Activated CD4-positive, alpha-beta T cell treated with anti-CD3 and anti-CD28 coated beads, Interleukin-10, Interleukin-2, amounts not matched to agents 100 ng/mL and 50 ng/mL, durations not matched to agents 16 hours and 8 hours (primary cell): ENCODE data around the gene EFNA4.

ENCODE experiments used
- DNase-seq: peaks from one replicate; pipeline ENCODE4 v3.0.0-alpha.2; 2020

EFNA4 gene

DNA sequence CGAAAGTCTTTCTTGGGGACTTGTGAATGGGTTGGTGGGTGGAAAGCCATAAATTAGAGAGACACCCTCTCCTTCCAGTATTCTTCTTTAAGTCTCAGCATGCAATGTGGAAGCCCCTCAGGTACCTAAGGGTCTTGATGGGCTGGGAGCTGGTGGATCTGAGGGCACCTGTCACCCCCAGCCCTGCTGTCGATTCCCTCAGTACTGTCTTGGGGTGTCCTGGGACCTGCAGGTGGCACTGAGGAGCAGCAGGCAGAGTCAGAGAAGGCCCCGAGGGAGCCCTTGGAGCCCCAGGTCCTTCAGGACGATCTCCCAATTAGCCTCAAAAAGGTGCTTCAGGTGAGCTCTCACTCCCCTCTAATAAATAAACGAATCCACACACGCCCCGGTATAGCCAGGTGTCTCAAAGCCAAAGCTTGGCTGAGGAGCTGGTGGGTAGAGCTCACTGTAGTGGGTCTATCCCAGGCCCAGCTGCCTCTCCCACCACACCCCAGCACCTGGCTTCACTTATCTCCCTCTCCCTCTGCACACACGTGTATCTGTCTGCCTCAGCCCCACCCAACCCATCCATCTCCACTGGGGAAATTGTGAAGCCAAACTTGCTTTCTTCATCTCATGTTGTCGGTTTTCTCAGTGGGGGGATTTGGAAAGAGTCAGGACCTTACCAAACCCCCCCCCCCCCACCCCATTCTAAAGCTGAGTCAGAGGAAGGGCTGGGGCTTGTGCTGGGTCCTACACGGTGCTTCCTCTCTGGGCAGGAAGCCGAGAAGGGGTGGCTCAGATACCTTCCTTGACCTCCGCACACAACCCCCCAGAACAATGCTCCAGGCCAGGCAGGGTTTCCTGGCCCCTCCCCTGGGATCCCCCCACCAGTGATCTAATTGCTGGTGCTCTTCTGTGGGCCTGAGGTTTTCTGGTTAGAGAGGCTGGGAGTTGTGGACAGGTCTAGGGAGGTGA, 10.8 kb upstream of the EFNA4 start:
- DNase-seq: peak; percentile 57

DNA sequence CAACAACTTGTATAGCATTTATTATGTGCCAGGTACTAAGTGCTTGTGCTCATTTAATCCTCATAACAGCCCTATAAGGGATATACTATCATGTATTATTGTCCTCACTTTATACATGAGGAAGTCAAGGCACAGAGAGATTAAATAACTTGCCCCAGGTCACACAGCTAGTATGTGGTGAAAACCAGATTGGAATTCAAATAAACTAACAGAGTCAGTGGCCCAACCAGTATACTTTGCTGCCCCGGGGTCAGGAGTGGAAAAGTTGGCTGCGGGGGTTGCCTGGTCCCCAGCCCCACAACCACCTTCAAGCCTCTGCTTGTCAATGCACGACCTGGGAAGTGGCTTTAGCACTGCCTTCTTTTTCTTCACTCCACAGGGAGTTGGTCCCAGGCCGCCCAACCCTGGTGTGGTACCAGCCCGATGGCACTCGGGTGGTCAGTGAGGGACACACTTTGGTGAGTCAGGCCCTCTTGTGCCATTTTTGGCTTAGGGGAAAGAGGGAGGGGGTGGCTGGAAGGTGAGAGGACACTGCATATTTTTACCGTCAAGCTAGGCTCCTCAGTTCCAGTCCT, 9.9 kb upstream of the EFNA4 start:
- no peak for DNase-seq

DNA sequence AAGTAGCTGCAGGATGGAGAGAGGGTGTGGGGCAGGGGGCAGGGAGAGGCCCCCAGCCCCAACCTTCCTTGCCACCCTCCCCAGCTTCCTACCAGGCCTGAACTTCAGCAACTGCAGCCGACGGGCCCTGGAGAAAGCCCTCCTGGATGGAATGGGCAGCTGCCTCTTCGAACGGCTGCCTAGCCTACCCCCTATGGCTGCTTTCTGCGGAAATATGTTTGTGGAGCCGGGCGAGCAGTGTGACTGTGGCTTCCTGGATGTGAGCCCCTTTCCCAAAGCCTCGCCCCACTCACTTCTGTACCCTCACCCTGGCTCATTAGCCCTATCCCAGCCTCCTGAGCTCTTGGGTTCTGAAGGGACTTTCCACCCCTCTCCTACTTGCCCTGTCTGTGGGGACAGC, 6.4 kb upstream of the EFNA4 start:
- DNase-seq: no peak

DNA sequence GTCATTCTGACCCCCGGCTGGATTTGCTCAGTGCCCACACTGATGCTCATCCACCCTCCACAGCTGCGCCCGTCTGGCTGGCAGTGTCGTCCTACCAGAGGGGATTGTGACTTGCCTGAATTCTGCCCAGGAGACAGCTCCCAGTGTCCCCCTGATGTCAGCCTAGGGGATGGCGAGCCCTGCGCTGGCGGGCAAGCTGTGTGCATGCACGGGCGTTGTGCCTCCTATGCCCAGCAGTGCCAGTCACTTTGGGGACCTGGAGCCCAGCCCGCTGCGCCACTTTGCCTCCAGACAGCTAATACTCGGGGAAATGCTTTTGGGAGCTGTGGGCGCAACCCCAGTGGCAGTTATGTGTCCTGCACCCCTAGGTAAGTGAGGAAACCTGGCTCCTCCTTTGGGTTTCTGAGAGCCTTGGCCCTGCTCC, 5.7 kb upstream of the EFNA4 start:
- DNase-seq: no peak

DNA sequence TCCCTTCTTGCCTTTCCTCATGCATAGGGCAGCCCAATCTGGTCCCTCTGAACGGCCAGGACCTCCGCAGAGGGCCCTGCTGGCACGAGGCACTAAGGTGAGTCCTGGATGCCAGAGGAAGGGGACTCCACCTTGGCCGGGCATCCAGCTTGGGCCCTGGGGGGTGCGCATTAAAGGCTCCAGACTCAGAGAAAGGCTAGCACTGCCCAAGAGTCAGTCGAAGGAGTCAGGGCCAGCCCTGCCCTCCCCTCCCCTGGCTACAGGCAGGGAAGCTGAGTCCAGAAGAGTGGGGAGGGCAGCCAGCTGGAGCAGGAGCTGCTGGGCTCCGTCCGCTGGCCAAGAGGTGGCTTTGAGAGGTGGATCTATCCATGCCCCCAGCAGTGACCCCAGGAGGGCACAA, 2.8 kb upstream of the EFNA4 start:
- DNase-seq: no peak

DNA sequence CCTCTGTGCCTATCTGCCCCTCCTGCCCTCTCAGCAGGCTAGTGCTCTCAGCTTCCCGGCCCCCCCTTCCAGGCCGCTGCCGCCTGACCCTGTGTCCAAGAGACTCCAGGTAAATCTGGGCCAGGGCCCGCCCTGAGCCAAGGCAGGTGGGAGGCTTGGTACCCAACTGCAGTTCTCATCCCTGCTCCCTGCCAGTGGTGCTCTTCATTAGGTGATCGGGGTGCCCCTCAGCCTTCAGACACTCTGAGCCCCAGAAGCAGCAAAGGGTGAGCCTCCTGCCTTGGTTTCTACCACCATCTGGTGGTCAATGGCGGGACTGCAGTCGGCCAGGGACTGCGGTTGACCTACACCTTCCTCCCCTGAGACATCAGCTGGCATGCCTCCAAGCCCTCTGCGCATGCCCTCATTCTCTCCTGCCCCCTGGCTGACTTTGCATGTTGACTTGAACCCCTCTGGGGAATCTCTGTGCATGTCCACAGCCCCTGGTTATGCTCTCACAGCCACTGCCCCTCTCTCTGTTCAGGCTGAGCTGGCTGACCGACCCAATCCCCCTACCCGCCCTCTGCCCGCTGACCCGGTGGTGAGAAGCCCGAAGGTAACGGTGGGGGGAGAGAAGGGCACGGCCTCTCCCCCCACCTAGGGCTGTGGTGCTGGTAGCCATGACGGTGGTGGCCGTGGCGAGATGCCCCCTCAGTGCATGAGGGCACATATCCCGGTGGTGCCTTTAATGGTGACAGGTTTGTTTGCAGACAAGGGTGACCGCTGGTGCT, 2.0 kb upstream of the EFNA4 start:
- DNase-seq: peak; percentile 95

DNA sequence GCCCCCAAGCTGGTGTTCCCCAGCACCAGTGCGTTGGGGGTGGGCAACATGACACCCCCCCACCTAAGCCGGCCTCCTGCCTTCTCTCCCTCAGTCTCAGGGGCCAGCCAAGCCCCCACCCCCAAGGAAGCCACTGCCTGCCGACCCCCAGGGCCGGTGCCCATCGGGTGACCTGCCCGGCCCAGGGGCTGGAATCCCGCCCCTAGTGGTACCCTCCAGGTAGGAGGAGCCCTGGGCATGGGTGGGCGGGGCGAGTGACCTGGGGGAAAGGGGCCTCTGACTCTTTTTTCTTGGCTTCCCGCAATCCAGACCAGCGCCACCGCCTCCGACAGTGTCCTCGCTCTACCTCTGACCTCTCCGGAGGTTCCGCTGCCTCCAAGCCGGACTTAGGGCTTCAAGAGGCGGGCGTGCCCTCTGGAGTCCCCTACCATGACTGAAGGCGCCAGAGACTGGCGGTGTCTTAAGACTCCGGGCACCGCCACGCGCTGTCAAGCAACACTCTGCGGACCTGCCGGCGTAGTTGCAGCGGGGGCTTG, 1.3 kb upstream of the EFNA4 start:
- no peak for DNase-seq

DNA sequence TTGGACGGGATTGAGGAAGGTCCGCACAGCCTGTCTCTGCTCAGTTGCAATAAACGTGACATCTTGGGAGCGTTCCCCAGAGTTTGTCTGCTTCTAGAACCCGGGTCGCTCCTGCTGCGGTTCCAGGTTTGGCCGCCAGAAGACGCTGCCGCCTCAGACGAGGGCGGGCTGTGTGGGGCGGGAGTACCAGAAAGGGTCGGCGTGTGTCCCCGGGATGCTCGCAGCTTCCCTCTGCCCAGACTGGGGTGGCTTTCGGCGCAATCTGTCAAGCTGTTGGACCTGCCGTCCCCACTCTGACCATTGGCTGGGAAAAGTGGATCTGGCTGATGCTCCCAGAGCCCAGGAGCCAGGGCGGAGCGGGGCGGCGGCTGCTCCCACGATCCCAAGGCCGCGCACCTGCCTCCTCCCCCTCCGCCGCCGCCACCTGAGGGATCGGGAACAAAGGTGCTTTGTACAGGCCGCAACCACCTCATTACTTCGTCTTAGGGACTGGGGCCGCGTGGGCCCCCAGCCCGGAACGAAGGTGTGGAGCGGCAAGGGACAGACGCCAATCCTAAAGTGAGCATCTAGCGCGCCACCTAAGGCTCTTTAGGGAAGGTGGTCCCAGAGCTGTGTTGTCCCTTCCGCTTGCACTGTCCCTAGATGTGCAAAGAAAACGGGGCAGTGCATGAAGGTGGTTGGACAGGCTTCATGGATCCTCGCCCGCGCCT, 683 bp upstream of the EFNA4 start:
- DNase-seq: peak; percentile 78

DNA sequence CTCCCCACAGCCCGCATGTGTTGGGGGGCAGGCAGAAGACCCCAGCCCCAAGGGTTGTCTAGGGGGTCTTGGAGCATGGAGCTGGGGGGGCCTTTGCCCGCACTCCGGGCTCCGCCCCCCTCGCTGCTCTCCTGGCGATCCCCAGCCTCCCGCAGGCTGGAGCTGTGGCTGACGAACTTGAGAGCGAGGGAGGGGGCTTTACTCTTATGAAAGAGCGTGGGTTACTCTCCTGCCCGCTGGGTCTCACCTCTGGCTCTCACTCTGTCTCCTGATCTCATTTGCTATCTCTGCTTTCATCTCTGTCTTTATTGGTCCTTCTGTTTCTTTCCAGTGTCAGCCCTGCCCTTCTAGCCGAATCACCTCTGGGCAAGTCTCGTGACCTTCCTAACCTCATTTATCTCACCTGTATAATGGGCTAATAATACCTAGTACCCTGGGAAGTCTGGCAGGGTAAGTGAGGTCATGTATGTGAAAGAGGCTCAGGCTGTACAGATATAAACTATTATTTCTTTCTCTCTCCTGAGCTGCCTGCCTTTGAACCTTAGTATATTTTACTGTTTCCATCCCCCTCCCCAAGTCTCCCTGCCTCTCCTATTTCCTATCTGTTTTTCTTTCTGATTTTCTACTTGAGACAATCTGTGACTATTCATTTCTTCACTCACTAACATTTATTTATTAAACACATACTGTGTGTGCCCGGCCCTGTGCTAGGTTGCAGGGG, 731 bp downstream of the EFNA4 start:
- no peak for DNase-seq

DNA sequence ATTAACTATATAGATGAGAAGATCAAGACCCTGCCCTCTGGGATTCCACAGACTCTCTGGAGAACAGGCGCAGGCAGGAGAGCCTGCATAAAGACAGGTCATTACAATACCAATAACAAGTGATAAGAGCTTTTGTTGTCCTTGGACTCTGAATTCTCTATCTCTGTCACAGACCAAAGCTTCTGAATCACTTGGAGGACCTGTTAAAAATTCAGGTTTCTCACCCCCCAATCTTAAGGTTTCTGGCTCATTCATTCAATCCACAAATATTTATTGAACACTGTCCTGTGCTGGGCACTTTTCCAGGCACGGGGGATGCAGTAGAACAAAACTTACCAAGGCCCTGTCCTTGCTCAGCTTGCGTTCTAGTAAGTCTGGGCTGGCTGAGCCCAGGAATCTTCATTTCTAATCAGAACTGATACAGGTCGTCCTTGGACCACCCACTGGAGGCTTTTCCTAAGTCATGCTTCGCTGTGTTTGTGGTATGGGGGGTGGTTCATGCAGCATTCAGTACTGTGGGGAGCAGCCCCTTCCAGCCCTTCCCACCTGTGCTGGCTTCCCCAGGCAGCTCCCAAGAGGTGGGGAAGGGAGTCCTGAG, 1.4 kb downstream of the EFNA4 start:
- no peak for DNase-seq

DNA sequence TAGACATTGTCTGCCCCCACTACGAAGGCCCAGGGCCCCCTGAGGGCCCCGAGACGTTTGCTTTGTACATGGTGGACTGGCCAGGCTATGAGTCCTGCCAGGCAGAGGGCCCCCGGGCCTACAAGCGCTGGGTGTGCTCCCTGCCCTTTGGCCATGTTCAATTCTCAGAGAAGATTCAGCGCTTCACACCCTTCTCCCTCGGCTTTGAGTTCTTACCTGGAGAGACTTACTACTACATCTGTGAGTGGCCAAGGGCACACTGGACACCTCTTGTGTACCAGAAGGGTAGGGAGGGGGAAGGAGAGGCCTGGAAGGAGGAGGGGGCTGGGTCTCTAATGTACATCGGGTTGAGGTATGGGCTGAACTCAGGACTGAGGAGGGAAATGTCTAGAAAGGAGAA, 3.2 kb downstream of the EFNA4 start:
- DNase-seq: no peak

DNA sequence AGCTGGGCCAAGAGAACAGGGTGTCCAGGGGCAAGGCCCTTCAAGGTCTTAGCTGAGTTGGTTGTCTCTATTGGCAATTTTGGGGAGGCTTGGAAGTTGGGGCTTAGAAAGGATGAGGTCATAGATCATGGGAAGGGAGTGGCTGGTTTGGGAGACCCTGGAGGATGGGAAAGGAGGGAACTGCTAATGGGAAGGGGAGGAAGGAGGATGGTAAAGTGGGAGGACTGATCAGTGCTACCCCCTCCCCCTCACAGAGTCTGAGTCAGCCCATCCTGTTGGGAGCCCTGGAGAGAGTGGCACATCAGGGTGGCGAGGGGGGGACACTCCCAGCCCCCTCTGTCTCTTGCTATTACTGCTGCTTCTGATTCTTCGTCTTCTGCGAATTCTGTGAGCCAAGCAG, 5.1 kb downstream of the EFNA4 start:
- no peak for DNase-seq

DNA sequence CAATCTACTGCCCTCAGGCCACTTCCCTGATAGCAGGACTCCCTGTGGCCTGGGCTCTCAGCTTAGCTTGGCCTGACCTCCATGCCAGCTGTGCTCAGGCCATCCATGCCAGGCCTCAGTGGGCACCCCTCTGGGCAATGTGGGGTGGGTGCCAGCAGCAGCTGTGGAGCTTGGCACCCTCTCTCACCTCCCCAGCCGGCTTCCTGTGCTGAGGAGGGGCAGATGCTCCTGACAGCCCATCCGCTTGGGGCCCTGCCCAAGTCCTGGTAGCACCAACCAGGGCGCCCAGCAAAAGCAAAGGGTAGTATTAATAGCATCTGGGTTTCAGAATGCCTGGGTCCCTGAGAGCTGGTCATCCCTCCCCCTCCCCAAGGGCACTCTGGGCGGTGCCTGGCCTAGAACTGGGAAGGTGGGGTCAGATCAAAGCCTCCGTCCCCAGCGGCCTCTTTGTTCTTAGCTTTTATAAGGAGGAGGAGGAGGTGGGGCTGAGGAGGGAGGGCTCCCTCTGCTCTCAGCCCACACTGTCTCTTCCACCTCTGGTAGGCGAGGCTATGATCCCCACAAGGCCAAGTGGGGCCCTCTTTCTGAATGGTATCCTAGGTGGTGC, 6.1 kb downstream of the EFNA4 start:
- DNase-seq: no peak

DNA sequence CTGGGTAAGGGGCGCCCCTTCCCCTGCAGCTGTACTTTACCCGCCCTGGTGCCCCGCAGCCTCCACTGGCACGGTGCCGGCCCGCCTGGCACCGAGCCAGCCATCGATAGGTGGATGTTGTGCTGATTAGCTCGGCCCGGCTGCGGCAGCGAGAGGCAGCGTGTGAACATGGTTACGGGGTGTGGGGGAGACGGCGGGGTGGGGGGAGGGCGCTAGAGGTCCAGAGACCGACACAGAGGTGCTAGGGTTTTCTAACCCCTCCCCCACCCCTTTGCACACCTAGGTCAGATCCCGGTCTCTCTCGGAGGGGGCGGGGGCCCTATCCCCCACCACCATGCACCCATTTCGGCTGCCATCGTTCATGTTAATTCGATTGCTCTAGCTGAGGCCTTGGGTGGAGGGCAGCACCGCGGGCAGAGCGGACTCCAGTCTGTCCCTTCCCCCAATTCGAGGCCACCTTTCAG, 6.7 kb downstream of the EFNA4 start:
- DNase-seq: no peak

DNA sequence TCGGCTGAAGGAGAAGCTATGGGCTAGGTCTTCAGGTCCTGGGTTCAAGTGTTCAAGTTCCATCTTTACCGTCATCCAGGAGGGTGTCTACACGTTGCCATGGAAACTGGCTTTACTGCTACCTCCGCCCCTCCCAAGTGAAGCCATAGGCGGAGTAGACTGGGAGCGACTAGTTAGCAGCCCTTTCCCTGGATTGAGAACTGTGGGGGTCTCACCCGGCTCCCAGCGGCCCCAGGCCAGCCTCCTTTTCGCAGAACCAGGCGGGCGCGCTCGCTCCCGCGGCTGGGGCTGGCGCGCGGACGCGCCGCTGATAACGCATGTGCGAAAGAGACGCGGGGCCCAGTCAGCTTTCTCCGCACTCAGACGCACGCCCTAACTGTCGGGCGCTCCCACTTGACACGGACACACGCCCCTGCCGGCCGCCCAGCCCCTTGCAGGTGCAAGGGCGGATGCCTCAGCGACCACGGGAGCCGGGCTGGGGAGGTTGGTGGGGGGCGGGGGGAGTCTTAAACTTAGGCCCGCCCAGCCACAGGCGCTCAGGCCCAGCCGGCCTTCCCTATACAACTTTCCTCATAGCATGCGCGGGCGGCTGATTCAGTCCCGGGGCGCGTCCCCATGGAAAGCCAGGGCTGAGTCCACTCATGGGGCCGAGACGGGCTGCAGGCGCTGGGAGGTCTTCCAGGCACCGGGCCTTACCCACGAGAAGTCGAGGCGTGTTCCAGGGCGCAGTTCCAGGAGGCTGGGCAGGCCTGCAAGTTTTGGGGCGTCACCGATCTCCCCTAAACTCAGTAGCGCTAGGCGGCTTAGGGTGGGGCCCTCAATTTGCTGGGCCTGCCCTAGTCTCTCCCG, 7.4 kb downstream of the EFNA4 start:
- DNase-seq: peak; percentile 80

DNA sequence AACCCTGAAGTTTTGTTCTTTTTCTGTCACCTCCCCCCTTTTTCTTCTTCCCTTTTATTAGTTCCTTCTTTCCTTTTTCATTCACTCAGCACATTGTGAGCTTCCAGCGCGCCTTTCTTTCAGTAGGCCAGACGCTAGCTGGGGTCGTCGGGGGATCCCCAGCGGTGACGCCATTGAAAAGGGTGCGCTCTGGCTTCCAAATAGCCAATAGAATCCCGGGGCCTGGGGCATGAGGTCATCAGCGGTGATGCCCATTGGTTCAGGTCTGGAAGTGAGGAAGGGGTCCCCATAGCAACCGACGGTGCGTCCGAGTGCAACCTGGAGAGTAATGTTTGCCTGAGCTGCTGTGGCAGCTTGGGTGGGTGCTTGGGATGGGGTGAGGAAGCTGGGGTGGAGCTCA, 8.2 kb downstream of the EFNA4 start:
- no peak for DNase-seq

DNA sequence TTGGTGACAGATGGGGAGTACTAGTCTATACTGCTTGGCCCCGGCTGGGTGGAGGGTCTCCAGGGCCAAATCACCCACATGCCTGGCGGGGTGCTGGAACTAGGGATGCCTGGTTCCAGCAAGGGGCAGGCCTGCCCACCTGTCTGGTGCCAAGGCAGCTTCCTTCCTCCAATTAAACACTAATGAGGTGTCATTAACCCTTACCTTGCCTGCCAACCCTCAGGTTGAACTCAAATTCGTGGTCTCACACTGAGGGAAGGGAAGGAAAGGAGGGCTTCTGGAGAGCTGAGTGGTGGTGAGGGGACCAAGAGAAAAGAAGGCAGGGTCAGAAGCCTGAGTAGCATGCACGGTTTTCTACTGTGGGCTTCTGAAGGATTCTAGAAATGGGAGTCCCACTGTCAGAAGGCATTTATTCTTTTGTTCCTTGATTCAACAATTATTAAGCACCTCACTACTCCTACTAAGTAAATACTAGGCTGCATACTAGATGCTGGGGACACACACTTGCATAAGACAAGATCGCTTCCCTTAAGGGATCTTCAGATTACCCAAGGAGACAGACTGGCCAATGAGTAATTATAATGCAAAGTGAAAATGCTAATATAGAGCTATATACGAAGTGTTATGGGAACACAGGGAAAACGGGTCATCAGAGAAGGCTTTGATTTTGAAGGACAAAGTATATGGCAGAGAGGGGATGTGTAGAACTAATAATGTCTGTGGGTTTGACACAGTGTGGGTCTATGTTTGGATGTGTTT, 9.2 kb downstream of the EFNA4 start:
- no peak for DNase-seq

DNA sequence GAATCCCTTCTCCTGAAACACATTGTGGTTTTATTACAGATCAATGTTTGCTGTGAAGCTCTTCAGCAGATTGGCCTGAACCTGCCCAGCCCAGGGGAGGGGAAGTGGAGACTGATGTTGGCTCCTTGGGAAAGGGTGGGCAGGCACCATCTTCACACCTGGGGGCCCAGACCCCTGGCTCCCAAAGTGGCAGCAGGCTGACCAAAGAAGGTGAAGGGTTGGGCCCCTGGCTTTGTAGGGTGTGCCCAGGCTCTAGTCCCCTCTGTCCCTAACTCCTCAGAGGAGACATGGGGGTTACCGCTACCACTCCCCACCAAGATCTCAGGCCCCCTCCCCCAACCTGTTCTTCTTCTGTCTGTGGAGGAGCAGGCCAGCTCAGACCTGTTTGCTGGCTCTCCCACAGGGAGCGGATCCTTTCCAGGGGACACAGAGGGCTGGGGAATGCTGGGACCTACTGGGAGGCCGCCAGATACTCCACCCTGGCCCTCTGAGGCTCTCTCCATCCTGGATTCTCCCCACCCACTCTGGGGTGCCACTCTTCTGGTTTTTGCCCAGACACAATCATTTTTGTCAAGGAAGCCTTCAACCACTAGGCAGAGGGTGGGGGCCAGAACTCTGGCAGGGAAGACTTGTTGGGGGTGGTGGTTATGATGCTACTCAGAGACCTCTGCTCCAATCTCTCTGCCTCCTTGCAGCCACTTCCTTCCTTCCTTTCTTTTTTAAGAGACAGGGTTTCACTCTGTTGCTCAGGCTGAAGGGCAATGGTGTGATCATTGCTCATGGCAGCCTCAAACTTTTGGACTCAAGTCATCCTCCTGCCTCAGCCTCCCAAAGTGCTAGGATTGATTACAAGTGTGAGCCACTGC, 10.1 kb downstream of the EFNA4 start:
- DNase-seq: peak; percentile 30
